ENCODE results near the gene TMEM190. TPM values are rescaled to one million over a fixed set of nuclear protein-coding genes. Genes with fewer than 3 reads are reported as not detected.
A peak's percentile ranks its signal among the peaks of the same experiment; 100 is the strongest.

The TMEM190 gene
- total and polyA plus RNA-seq, 9 of the 15 experiments (the other 6 are each of a cell fraction or from before 2014, with no cell fraction given), result not detected

DNA sequence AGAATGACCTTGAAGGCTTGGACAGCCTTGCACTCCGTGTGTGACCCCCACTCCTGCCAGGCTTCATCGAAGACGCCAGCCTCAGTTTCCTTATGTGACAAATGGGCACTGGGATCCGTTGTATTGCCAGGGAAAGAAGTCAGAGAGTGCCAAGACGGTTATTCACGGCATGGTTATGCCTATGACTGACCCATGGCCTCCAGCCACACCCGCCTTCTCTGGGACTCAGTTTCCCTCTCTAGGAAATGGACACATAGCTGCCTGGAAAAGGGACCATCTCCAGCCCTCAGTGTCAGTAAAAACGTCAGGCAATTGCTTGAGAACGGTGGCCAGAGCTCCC, 31.9 kb downstream of the TMEM190 start (continued):
- TF ChIP-seq CHD4 (IDR thresholded peaks at IDR 0.05; ENCODE audit: insufficient read depth, insufficient replicate concordance, low read depth, low read length, poor library complexity, severe bottlenecking) (peak; percentile 69), ZFP36 (IDR thresholded peaks at IDR 0.05; ENCODE audit: low read depth, low read length, partially characterized antibody) (no peak), SAFB (IDR thresholded peaks at IDR 0.05; ENCODE audit: borderline replicate concordance, low read depth, low read length) (no peak), CHD1 (IDR thresholded peaks at IDR 0.05; ENCODE audit: low read length) (peak; percentile 76), SMARCE1 (IDR thresholded peaks at IDR 0.05) (0 out of 2 replicates have a peak, but pooled peaks have one; percentile 13), RBM34 (IDR thresholded peaks at IDR 0.05; ENCODE audit: borderline replicate concordance, insufficient read depth, low read length) (no peak), MEF2D (tag; conservative IDR thresholded peaks at IDR 0.05; ENCODE audit: low read depth) (0 out of 2 replicates have a peak, but pooled peaks have one; percentile 7), NFRKB (IDR thresholded peaks at IDR 0.05; ENCODE audit: low read depth) (peak; percentile 99), MCM5 (IDR thresholded peaks at IDR 0.05; ENCODE audit: low read depth) (no peak), CBX3 (IDR thresholded peaks at IDR 0.05; ENCODE audit: borderline replicate concordance in 1 of 2, low read length in 2 of 2) (no peak; a peak in 2 of 3 replicates), ZBTB17 (CRISPR knock-in tag; IDR thresholded peaks at IDR 0.05) (0 out of 2 replicates have a peak, but pooled peaks have one; percentile 36), RAD21 (CRISPR knock-in tag; conservative IDR thresholded peaks at IDR 0.05 in 1 of 2, IDR thresholded peaks at IDR 0.05 in 1 of 2) (no peak), TRIM28 (IDR thresholded peaks at IDR 0.05) (peak; percentile 39; the same call in 1 of the 2 replicates), NONO (IDR thresholded peaks at IDR 0.05; ENCODE audit: low read depth in 2 of 2, low read length in 1 of 2) (0 out of 4 replicates have a peak, but pooled peaks of 1 of the 2 experiments have one; percentile 8), ZNF165 (CRISPR knock-in tag; IDR thresholded peaks at IDR 0.05; ENCODE audit: borderline replicate concordance) (peak; percentile 8; the same call in 1 of the 2 replicates), FOXP1 (CRISPR knock-in tag; IDR thresholded peaks at IDR 0.05) (no peak)
- TF ChIP-seq, protein P1, sequence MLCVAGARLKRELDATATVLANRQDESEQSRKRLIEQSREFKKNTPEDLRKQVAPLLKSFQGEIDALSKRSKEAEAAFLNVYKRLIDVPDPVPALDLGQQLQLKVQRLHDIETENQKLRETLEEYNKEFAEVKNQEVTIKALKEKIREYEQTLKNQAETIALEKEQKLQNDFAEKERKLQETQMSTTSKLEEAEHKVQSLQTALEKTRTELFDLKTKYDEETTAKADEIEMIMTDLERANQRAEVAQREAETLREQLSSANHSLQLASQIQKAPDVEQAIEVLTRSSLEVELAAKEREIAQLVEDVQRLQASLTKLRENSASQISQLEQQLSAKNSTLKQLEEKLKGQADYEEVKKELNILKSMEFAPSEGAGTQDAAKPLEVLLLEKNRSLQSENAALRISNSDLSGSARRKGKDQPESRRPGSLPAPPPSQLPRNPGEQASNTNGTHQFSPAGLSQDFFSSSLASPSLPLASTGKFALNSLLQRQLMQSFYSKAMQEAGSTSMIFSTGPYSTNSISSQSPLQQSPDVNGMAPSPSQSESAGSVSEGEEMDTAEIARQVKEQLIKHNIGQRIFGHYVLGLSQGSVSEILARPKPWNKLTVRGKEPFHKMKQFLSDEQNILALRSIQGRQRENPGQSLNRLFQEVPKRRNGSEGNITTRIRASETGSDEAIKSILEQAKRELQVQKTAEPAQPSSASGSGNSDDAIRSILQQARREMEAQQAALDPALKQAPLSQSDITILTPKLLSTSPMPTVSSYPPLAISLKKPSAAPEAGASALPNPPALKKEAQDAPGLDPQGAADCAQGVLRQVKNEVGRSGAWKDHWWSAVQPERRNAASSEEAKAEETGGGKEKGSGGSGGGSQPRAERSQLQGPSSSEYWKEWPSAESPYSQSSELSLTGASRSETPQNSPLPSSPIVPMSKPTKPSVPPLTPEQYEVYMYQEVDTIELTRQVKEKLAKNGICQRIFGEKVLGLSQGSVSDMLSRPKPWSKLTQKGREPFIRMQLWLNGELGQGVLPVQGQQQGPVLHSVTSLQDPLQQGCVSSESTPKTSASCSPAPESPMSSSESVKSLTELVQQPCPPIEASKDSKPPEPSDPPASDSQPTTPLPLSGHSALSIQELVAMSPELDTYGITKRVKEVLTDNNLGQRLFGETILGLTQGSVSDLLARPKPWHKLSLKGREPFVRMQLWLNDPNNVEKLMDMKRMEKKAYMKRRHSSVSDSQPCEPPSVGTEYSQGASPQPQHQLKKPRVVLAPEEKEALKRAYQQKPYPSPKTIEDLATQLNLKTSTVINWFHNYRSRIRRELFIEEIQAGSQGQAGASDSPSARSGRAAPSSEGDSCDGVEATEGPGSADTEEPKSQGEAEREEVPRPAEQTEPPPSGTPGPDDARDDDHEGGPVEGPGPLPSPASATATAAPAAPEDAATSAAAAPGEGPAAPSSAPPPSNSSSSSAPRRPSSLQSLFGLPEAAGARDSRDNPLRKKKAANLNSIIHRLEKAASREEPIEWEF (CRISPR knock-in tag; IDR thresholded peaks at IDR 0.05), result no peak
- TF ChIP-seq, protein P2, sequence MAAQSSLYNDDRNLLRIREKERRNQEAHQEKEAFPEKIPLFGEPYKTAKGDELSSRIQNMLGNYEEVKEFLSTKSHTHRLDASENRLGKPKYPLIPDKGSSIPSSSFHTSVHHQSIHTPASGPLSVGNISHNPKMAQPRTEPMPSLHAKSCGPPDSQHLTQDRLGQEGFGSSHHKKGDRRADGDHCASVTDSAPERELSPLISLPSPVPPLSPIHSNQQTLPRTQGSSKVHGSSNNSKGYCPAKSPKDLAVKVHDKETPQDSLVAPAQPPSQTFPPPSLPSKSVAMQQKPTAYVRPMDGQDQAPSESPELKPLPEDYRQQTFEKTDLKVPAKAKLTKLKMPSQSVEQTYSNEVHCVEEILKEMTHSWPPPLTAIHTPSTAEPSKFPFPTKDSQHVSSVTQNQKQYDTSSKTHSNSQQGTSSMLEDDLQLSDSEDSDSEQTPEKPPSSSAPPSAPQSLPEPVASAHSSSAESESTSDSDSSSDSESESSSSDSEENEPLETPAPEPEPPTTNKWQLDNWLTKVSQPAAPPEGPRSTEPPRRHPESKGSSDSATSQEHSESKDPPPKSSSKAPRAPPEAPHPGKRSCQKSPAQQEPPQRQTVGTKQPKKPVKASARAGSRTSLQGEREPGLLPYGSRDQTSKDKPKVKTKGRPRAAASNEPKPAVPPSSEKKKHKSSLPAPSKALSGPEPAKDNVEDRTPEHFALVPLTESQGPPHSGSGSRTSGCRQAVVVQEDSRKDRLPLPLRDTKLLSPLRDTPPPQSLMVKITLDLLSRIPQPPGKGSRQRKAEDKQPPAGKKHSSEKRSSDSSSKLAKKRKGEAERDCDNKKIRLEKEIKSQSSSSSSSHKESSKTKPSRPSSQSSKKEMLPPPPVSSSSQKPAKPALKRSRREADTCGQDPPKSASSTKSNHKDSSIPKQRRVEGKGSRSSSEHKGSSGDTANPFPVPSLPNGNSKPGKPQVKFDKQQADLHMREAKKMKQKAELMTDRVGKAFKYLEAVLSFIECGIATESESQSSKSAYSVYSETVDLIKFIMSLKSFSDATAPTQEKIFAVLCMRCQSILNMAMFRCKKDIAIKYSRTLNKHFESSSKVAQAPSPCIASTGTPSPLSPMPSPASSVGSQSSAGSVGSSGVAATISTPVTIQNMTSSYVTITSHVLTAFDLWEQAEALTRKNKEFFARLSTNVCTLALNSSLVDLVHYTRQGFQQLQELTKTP (IDR thresholded peaks at IDR 0.05; ENCODE audit: low read depth in 1 of 2, partially characterized antibody in 2 of 2), result no peak

All from K562 (cell line).